ENCODE data around the gene ZNF280A. TPM values are rescaled to one million over a fixed set of nuclear protein-coding genes. Genes with fewer than 3 reads are reported as not detected.

The ZNF280A gene
- total and polyA plus RNA-seq, 2 donors (not counting 3 experiments of a cell fraction or from before 2014, with no cell fraction given): 0.15 TPM; not detected in 1

GRCh38 chr22:22478470-22478869 is 41.6 kb downstream of the ZNF280A start:
- Histone ChIP-seq H3K9me3 (replicated peaks; ENCODE audit: control insufficient read depth, insufficient read depth, low read length) (no peaks in the 10 kb centered on the region), H3K27ac (ENCODE audit: insufficient read depth, low read depth, low read length) (no peak overlapping the region), H3K9ac (replicated peaks; ENCODE audit: extremely low read depth, insufficient read depth, low read length) (no peak overlapping the region), H3K27me3 (ENCODE audit: control insufficient read depth in 2 of 2, insufficient read depth in 2 of 2, low read length in 2 of 2) (no peaks in the 10 kb centered on the region), H3K4me2 (ENCODE audit: insufficient read depth, low read length) (no peak overlapping the region), H3K9me1 (replicated peaks; ENCODE audit: control insufficient read depth, extremely low read depth, insufficient read depth, low read length) (no peaks in the 10 kb centered on the region), H3K79me2 (ENCODE audit: control insufficient read depth, insufficient read depth, low read length) (no peaks in the 10 kb centered on the region), H4K20me1 (replicated peaks; ENCODE audit: control insufficient read depth, extremely low read depth, insufficient read depth, low read length) (no peaks in the 10 kb centered on the region), H3K36me3 (ENCODE audit: control insufficient read depth in 2 of 2, extremely low read depth in 1 of 2, insufficient read depth in 2 of 2, low read length in 2 of 2) (no peaks in the 10 kb centered on the region), H2AFZ (ENCODE audit: low read depth, low read length) (no peak overlapping the region), H3K4me3 (replicated peaks in 1 of 3; ENCODE audit: insufficient read depth in 1 of 3, low read depth in 1 of 3, low read length in 3 of 3) (no peak overlapping the region), H3K4me1 (ENCODE audit: control insufficient read depth, extremely low read depth, insufficient read depth, low read length) (no peaks in the 10 kb centered on the region)
- FAIRE-seq: no peak
- BruUV-seq (replicated peaks): no TSS peak
- intact Hi-C loops (cut with micrococcal nuclease) (no loop called here), dilution Hi-C loops (cut with MboI; ENCODE audit: extremely low pct_ligation_motif_present, low sequenced_read_pairs) (no loop called here)
- CTCF ChIA-PET: interaction anchor here (1.3 to 1.6 kb wide), 2 partner anchors 14 to 30 kb away, joined by 5 to 6 read pairs; partner anchors contain the start of gene ZNF280B
- no peak for TF ChIP-seq GATA2 (IDR thresholded peaks at IDR 0.05; ENCODE audit: insufficient read depth, insufficient read length, low read depth, low read length)
- no peak for TF ChIP-seq CTCF (IDR thresholded peaks at IDR 0.05; ENCODE audit: extremely low read depth in 1 of 2, insufficient read depth in 1 of 2, low read depth in 1 of 2, low read length in 2 of 2)
- TF ChIP-seq POLR2A (IDR thresholded peaks at IDR 0.05; ENCODE audit: low read depth, low read length): no peak
- TF ChIP-seq MAX (IDR thresholded peaks at IDR 0.05; ENCODE audit: insufficient read depth, insufficient read length): no peak
- no peak for TF ChIP-seq MYC (IDR thresholded peaks at IDR 0.05; ENCODE audit: low read depth, low read length)
- TF ChIP-seq EZH2 (IDR thresholded peaks at IDR 0.05; ENCODE audit: borderline replicate concordance, low read depth, low read length, severe bottlenecking): no peak
- TF ChIP-seq FOS (IDR thresholded peaks at IDR 0.05; ENCODE audit: borderline replicate concordance, insufficient read depth, low read length): no peak
- TF ChIP-seq POLR2AphosphoS5 (IDR thresholded peaks at IDR 0.05; ENCODE audit: insufficient read depth, low read depth, low read length): no peak
- TF ChIP-seq JUN (IDR thresholded peaks at IDR 0.05; ENCODE audit: borderline replicate concordance, insufficient read depth, insufficient read length, low read depth): no peak
- POLR2A ChIA-PET: no interaction called here
- DNase-seq (ENCODE audit: low read depth, low spot score): no peak
